Stimulated activated effector memory CD8-positive, alpha-beta T cell treated with anti-CD3 and anti-CD28 coated beads, Interleukin-12 subunit alpha, Interleukin-12 subunit beta, amount 100 ng/mL, for 72 hours (primary cell): ENCODE results near the gene OR5H6.
"Not testable (repeated sequence)": the region's sequence is repeated elsewhere in the genome, so short reads cannot be mapped to it uniquely, and the experiment has no call there.

Experiments used
- ATAC-seq: fragments of 150-1000 bp; cut with Tn5 transposase; 2 replicates; pipeline ENCODE4 v1.10.0; 2021
- DNase-seq, 2 donors: peaks; one replicate each; pipeline ENCODE4 v3.0.0; 2021 to 2022; ENCODE audit warnings: low spot score in 2 of 2
- H3K27ac Mint-ChIP-seq: one replicate; pipeline ENCODE4 v1.8.0; 2022; ENCODE audit warnings: mild to moderate bottlenecking, mixed read lengths
- H3K36me3 Mint-ChIP-seq: one replicate; pipeline ENCODE4 v1.8.0; 2022; ENCODE audit warnings: mild to moderate bottlenecking, mixed read lengths
- H3K4me1 Mint-ChIP-seq: one replicate; pipeline ENCODE4 v1.8.0; 2022; ENCODE audit warnings: mixed read lengths
- H3K4me3 Mint-ChIP-seq: one replicate; pipeline ENCODE4 v1.8.0; 2022; ENCODE audit warnings: mild to moderate bottlenecking, mixed read lengths
- H3K9me3 Mint-ChIP-seq: one replicate; pipeline ENCODE4 v1.8.0; 2022; ENCODE audit warnings: mixed read lengths

Gene OR5H6

GRCh38 chr3:98263944-98264343 lies at the start of gene OR5H6:
TSS of gene OR5H6 (plus strand) at chr3:98264244. CDS start at chr3:98264333, 89 bp downstream.
- no peaks in the 10 kb centered on the region for H3K9me3 Mint-ChIP-seq
- no peak within 1 kb of the TSS for H3K4me3 Mint-ChIP-seq
- no peaks in the 10 kb centered on the region for H3K36me3 Mint-ChIP-seq
- ATAC-seq (no peak), DNase-seq (no peak)
- H3K4me1 Mint-ChIP-seq, result no peaks in the 10 kb centered on the region
- H3K27ac Mint-ChIP-seq, result no peak within 1 kb of the TSS

GRCh38 chr3:98215051-98215450 lies 49.0 kb upstream of the OR5H6 start:
- DNase-seq (no peak), ATAC-seq (no peak)
- H3K4me1 Mint-ChIP-seq, result no peaks in the 10 kb centered on the region
- H3K27ac Mint-ChIP-seq, result no peak overlapping the region
- no peaks in the 10 kb centered on the region for H3K9me3 Mint-ChIP-seq
- no peaks in the 10 kb centered on the region for H3K36me3 Mint-ChIP-seq
- no peak overlapping the region for H3K4me3 Mint-ChIP-seq

- Mint-ChIP-seq H3K36me3 (no peaks in the 10 kb centered on the region), H3K27ac (no peak overlapping the region), H3K4me1 (no peaks in the 10 kb centered on the region), H3K4me3 (no peak overlapping the region), H3K9me3 (no peaks in the 10 kb centered on the region)
- ATAC-seq (no peak), DNase-seq (no peak)
These were observed 40.0 kb upstream of the OR5H6 start for GRCh38 chr3:98223907-98224672.

- H3K4me3 Mint-ChIP-seq, result no peak overlapping the region
- ATAC-seq (no peak), DNase-seq (no peak)
- H3K36me3 Mint-ChIP-seq, result no peaks in the 10 kb centered on the region
- no peaks in the 10 kb centered on the region for H3K9me3 Mint-ChIP-seq
- H3K4me1 Mint-ChIP-seq, result peaks cover 5% of the 10 kb centered on the region
- H3K27ac Mint-ChIP-seq, result no peak overlapping the region
These were observed 31.6 kb upstream of the OR5H6 start for GRCh38 chr3:98232489-98232888.

GRCh38 chr3:98233468-98233867 lies 30.6 kb upstream of the OR5H6 start:
- Mint-ChIP-seq H3K36me3 (no peaks in the 10 kb centered on the region), H3K4me3 (no peak overlapping the region), H3K4me1 (peaks cover 5% of the 10 kb centered on the region), H3K9me3 (no peaks in the 10 kb centered on the region), H3K27ac (no peak overlapping the region)
- ATAC-seq (no peak), DNase-seq (no peak)

GRCh38 chr3:98240131-98240530 lies 23.9 kb upstream of the OR5H6 start:
- DNase-seq (no peak), ATAC-seq (no peak)
- Mint-ChIP-seq H3K9me3 (no peaks in the 10 kb centered on the region), H3K36me3 (no peaks in the 10 kb centered on the region), H3K27ac (no peak overlapping the region), H3K4me1 (no peaks in the 10 kb centered on the region), H3K4me3 (no peak overlapping the region)

- no peak overlapping the region for H3K27ac Mint-ChIP-seq
- H3K36me3 Mint-ChIP-seq, result no peaks in the 10 kb centered on the region
- no peak overlapping the region for H3K4me3 Mint-ChIP-seq
- H3K4me1 Mint-ChIP-seq, result no peaks in the 10 kb centered on the region
- no peaks in the 10 kb centered on the region for H3K9me3 Mint-ChIP-seq
- no peak for DNase-seq
- no peak for ATAC-seq
These were observed 21.9 kb upstream of the OR5H6 start for GRCh38 chr3:98242155-98242554.

- no peaks in the 10 kb centered on the region for H3K36me3 Mint-ChIP-seq
- H3K4me3 Mint-ChIP-seq, result no peak overlapping the region
These were observed 20.2 kb upstream of the OR5H6 start for GRCh38 chr3:98243843-98244242.

GRCh38 chr3:98246142-98246541 lies 17.9 kb upstream of the OR5H6 start:
- ATAC-seq, result no peak
- no peaks in the 10 kb centered on the region for H3K4me1 Mint-ChIP-seq
- H3K36me3 Mint-ChIP-seq, result no peaks in the 10 kb centered on the region
- no peak overlapping the region for H3K27ac Mint-ChIP-seq
- no peak overlapping the region for H3K4me3 Mint-ChIP-seq
- no peaks in the 10 kb centered on the region for H3K9me3 Mint-ChIP-seq
- DNase-seq, result no peak

More at GRCh38 chr3:98243843-98244242, 20.2 kb upstream of the OR5H6 start:
- H3K4me1 Mint-ChIP-seq, result no peaks in the 10 kb centered on the region
- no peaks in the 10 kb centered on the region for H3K9me3 Mint-ChIP-seq
- no peak for ATAC-seq
- no peak for DNase-seq
- no peak overlapping the region for H3K27ac Mint-ChIP-seq

- H3K27ac Mint-ChIP-seq, DNase-seq, H3K4me1 Mint-ChIP-seq, H3K4me3 Mint-ChIP-seq, H3K9me3 Mint-ChIP-seq, H3K36me3 Mint-ChIP-seq, ATAC-seq: not testable (repeated sequence)
These were observed 8.0 kb upstream of the OR5H6 start for GRCh38 chr3:98256026-98256425.

- DNase-seq, result no peak
- ATAC-seq, result peak; percentile 42
- H3K36me3 Mint-ChIP-seq, result no peaks in the 10 kb centered on the region
- H3K9me3 Mint-ChIP-seq, result peaks cover 3% of the 10 kb centered on the region
- H3K27ac Mint-ChIP-seq, result no peak overlapping the region
- no peaks in the 10 kb centered on the region for H3K4me1 Mint-ChIP-seq
- H3K4me3 Mint-ChIP-seq, result no peak overlapping the region
These were observed 4.3 kb upstream of the OR5H6 start for GRCh38 chr3:98259707-98260106.

GRCh38 chr3:98262046-98262445 lies 2.0 kb upstream of the OR5H6 start:
- no peak for DNase-seq
- H3K4me3 Mint-ChIP-seq, result no peak overlapping the region
- no peak for ATAC-seq
- peaks cover 3% of the 10 kb centered on the region for H3K9me3 Mint-ChIP-seq
- no peaks in the 10 kb centered on the region for H3K36me3 Mint-ChIP-seq
- no peak overlapping the region for H3K27ac Mint-ChIP-seq
- H3K4me1 Mint-ChIP-seq, result no peaks in the 10 kb centered on the region

- H3K9me3 Mint-ChIP-seq, result peaks cover 18% of the 10 kb centered on the region
- H3K4me1 Mint-ChIP-seq, result no peaks in the 10 kb centered on the region
- no peak for ATAC-seq
- no peak for DNase-seq
- no peak overlapping the region for H3K4me3 Mint-ChIP-seq
- H3K27ac Mint-ChIP-seq, result no peak overlapping the region
- H3K36me3 Mint-ChIP-seq, result no peaks in the 10 kb centered on the region
These were observed 5.8 kb downstream of the OR5H6 start for GRCh38 chr3:98269846-98270245.

- Mint-ChIP-seq H3K4me1 (no peaks in the 10 kb centered on the region), H3K9me3 (peaks cover 18% of the 10 kb centered on the region), H3K4me3 (no peak overlapping the region), H3K36me3 (no peaks in the 10 kb centered on the region), H3K27ac (no peak overlapping the region)
- no peak for DNase-seq
- ATAC-seq, result no peak
These were observed 8.1 kb downstream of the OR5H6 start for GRCh38 chr3:98272126-98272525.

- Mint-ChIP-seq H3K4me3 (no peak overlapping the region), H3K27ac (no peak overlapping the region), H3K36me3 (no peaks in the 10 kb centered on the region), H3K4me1 (peaks cover 10% of the 10 kb centered on the region), H3K9me3 (peaks cover 11% of the 10 kb centered on the region)
- ATAC-seq (no peak), DNase-seq (no peak)
These were observed 10.9 kb downstream of the OR5H6 start for GRCh38 chr3:98274914-98275313.

GRCh38 chr3:98282205-98282604 lies 18.2 kb downstream of the OR5H6 start, which contains the start of gene OR5H2:
TSS of gene OR5H2 (plus strand) at chr3:98282505. CDS start at chr3:98282903, 398 bp downstream.
- H3K9me3 Mint-ChIP-seq, result no peaks in the 10 kb centered on the region
- no peak within 1 kb of the TSS for H3K27ac Mint-ChIP-seq
- DNase-seq (no peak), ATAC-seq (no peak)
- H3K4me3 Mint-ChIP-seq, result no peak within 1 kb of the TSS
- H3K4me1 Mint-ChIP-seq, result peaks cover 10% of the 10 kb centered on the region
- H3K36me3 Mint-ChIP-seq, result no peaks in the 10 kb centered on the region
